ENCODE data around the gene DISP3.

- TF ChIP-seq CTCF (IDR thresholded peaks at IDR 0.05) (no peak), POLR2A (IDR thresholded peaks at IDR 0.05) (no peak)
Measured at GRCh38 chr1:11585389-11585788, 106.4 kb downstream of the DISP3 start.
